HG03159 (cell line): Measurements from ENCODE around the gene PMS2.
"Not testable (repeated sequence)": the region's sequence is repeated elsewhere in the genome, so short reads cannot be mapped to it uniquely, and the experiment has no call there.

Experiments used
- ATAC-seq: cut with Tn5 transposase; IDR thresholded peaks from one replicate; pipeline ENCODE4 v1.9.1; 2021; ENCODE audit warnings: mild to moderate bottlenecking, moderate library complexity; ENCODE audit not compliant: unreplicated experiment

The PMS2 gene

GRCh38 chr7:6015917-6016652 lies 7.2 kb upstream of the PMS2 start:
- no peak for ATAC-seq

- no peak for ATAC-seq
Observed at GRCh38 chr7:6012355-6013104, 3.7 kb upstream of the PMS2 start.

- no peak for ATAC-seq
Observed at GRCh38 chr7:6011541-6011940, 2.7 kb upstream of the PMS2 start.

GRCh38 chr7:6010370-6010769 lies 1.5 kb upstream of the PMS2 start:
- not testable (repeated sequence) for ATAC-seq

GRCh38 chr7:6007835-6008590 lies 836 bp downstream of the PMS2 start:
- not testable (repeated sequence) for ATAC-seq

- no peak for ATAC-seq
Observed at GRCh38 chr7:6007386-6007785, 1.5 kb downstream of the PMS2 start.

- no peak for ATAC-seq
Observed at GRCh38 chr7:5997210-5997808, 11.5 kb downstream of the PMS2 start.

GRCh38 chr7:5987061-5987460 lies 21.8 kb downstream of the PMS2 start:
- ATAC-seq: not testable (repeated sequence)

- not testable (repeated sequence) for ATAC-seq
Observed at GRCh38 chr7:5979680-5980314, 29.1 kb downstream of the PMS2 start.

GRCh38 chr7:5973580-5973979 lies 35.3 kb downstream of the PMS2 start:
- ATAC-seq: not testable (repeated sequence)

- not testable (repeated sequence) for ATAC-seq
Observed at GRCh38 chr7:5970347-5970911, 38.4 kb downstream of the PMS2 start, which contains the start of gene RSPH10B. TSS of gene RSPH10B (minus strand) at chr7:5970689. CDS start at chr7:5967116, 3,573 bp downstream.

GRCh38 chr7:5963810-5964209 lies 45.0 kb downstream of the PMS2 start:
- not testable (repeated sequence) for ATAC-seq

GRCh38 chr7:5963205-5963604 lies 45.6 kb downstream of the PMS2 start:
- not testable (repeated sequence) for ATAC-seq

- ATAC-seq: not testable (repeated sequence)
Observed at GRCh38 chr7:5934945-5935450, 73.9 kb downstream of the PMS2 start.

GRCh38 chr7:5931905-5932644 lies 76.8 kb downstream of the PMS2 start:
- not testable (repeated sequence) for ATAC-seq

- ATAC-seq: not testable (repeated sequence)
Observed at GRCh38 chr7:5931250-5931649, 77.6 kb downstream of the PMS2 start.

- not testable (repeated sequence) for ATAC-seq
Observed at GRCh38 chr7:5930290-5930689, 78.6 kb downstream of the PMS2 start.

- not testable (repeated sequence) for ATAC-seq
Observed at GRCh38 chr7:5926263-5926870, 82.5 kb downstream of the PMS2 start.

- ATAC-seq: not testable (repeated sequence)
Observed at GRCh38 chr7:5924630-5925029, 84.2 kb downstream of the PMS2 start.
